CD4-positive, alpha-beta T cell (primary cell): ENCODE data around the gene SELENOP. TPM values are rescaled to one million over a fixed set of nuclear protein-coding genes. Genes with fewer than 3 reads are reported as not detected.

Experiments
- ATAC-seq: fragments of 200-7000 bp; cut with Tn5 transposase; one replicate; pipeline ENCODE4 v1.10.0; 2022; ENCODE audit warnings: mild to moderate bottlenecking; ENCODE audit not compliant: poor library complexity
- CTCF ChIA-PET: fragments of 350-600 bp; sonication (Branson Sonifier 250); formaldehyde crosslinking; loops from one replicate; lab custom pipeline; 2021; ENCODE audit warnings: antibody characterized with exemption, inconsistent platforms; lab: Charles Lee
- POLR2A ChIA-PET: fragments of 350-600 bp; sonication (Branson Sonifier 250); formaldehyde crosslinking; loops from one replicate; lab custom pipeline; 2021; ENCODE audit warnings: antibody characterized with exemption, inconsistent platforms; lab: Charles Lee
- DNase-seq, 14 experiments: peaks; one replicate each; pipeline ENCODE4 v3.0.0-alpha.2; 2013 to 2020; ENCODE audit warnings: mixed read lengths in 2 of 14
- H3K27ac ChIP-seq, 2 donors: one replicate each; pipeline versions ENCODE4 v1.5.1 to v1.7.0; 2013; ENCODE audit warnings: low read length in 2 of 2, low read depth in 1 of 2, mild to moderate bottlenecking in 1 of 2
- H3K27me3 ChIP-seq, 2 experiments: 1 replicate in 1 of 2; 2 replicates in 1 of 2; pipeline versions ENCODE4 v1.6.1 to v1.7.0; 2013; ENCODE audit warnings: low read length in 2 of 2, control low read depth in 1 of 2, mild to moderate bottlenecking in 1 of 2, moderate library complexity in 1 of 2; ENCODE audit not compliant: insufficient read depth in 2 of 2, control insufficient read depth in 1 of 2
- H3K36me3 ChIP-seq: one replicate; pipeline ENCODE4 v1.6.1; 2013; ENCODE audit warnings: low read length, control low read depth; ENCODE audit not compliant: insufficient read depth
- H3K4me1 ChIP-seq: one replicate; pipeline ENCODE4 v1.6.1; 2013; ENCODE audit warnings: low read length, control low read depth; ENCODE audit not compliant: insufficient read depth
- H3K4me3 ChIP-seq: one replicate; pipeline ENCODE4 v1.5.1; 2013; ENCODE audit warnings: mild to moderate bottlenecking, low read length, moderate library complexity
- H3K9me3 ChIP-seq, 2 experiments: 1 replicate in 1 of 2; 2 replicates in 1 of 2; pipeline versions ENCODE4 v1.6.1 to v1.7.0; 2013; ENCODE audit warnings: low read length in 2 of 2, mild to moderate bottlenecking in 2 of 2, control low read depth in 1 of 2, moderate library complexity in 1 of 2; ENCODE audit not compliant: control insufficient read depth in 1 of 2, insufficient read depth in 1 of 2
- H3K27ac Mint-ChIP-seq: one replicate; pipeline ENCODE4 v1.8.0; 2020; ENCODE audit warnings: mixed read lengths
- H3K27me3 Mint-ChIP-seq: one replicate; pipeline ENCODE4 v1.8.0; 2021; ENCODE audit warnings: mixed read lengths
- H3K36me3 Mint-ChIP-seq: one replicate; pipeline ENCODE4 v1.8.0; 2021; ENCODE audit warnings: low read depth, mixed read lengths
- H3K4me1 Mint-ChIP-seq: one replicate; pipeline ENCODE4 v1.8.0; 2021; ENCODE audit warnings: low read depth, mixed read lengths
- H3K4me3 Mint-ChIP-seq: one replicate; pipeline ENCODE4 v1.8.0; 2020; ENCODE audit warnings: mild to moderate bottlenecking, mixed read lengths
- H3K9me3 Mint-ChIP-seq: one replicate; pipeline ENCODE4 v1.8.0; 2020; ENCODE audit warnings: mixed read lengths
- CTCF ChIP-seq: fragments of 200-600 bp; IDR thresholded peaks from one replicate; pipeline ENCODE4 v1.8.0; 2022; ENCODE audit warnings: antibody characterized with exemption, mild to moderate bottlenecking
- intact Hi-C, 2 experiments: fragments of 100-400 bp; cut with DNase I in 1 of 2; cut with micrococcal nuclease in 1 of 2; formaldehyde crosslinking; loops; one replicate each; pipeline versions ENCODE4 v1.15.1 to v1.9.0; 2023 to 2025; cut with DNase I, micrococcal nuclease
- total RNA-seq, 174 experiments: library from RNA in 2 of 174; stranded (reverse) in 2 of 174; gene quantifications; one replicate each; pipeline ENCODE4 v1.2.3 and lab custom pipeline; 2021 to 2026

SELENOP gene
- total RNA-seq, 2 experiments from 2014 or later = 0.36 TPM; not detected in 1

DNA sequence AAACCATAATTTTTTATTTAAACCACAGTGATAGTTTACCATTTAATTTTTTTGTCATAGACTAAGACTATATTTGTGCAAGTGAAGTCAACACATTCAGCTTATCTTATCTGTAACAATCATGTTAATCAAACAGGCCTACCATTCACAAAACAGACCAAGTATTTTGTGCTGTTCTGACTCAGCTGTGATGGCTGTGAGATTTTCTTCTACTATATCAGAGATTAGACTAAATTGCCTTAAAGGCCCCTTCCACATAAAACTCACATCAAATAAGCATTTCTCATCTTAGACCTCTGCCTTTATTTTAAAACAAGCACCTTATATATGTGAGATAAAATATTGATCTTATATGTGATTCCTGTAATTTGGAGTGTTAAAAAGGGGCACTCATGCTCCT, 41.7 kb downstream of the SELENOP start:
- no peak overlapping the region for H3K27ac ChIP-seq
- intact Hi-C loops = no loop called here
- peaks cover 9% of the 10 kb centered on the region for H3K27me3 Mint-ChIP-seq
- no peak overlapping the region for H3K27ac Mint-ChIP-seq
- CTCF ChIA-PET = no interaction called here
- no peaks in the 10 kb centered on the region for H3K4me1 ChIP-seq
- no peaks in the 10 kb centered on the region for H3K9me3 ChIP-seq
- no peaks in the 10 kb centered on the region for H3K9me3 Mint-ChIP-seq
- no peak overlapping the region for H3K4me3 Mint-ChIP-seq
- DNase-seq = no peak
- ATAC-seq = no peak
- no peaks in the 10 kb centered on the region for H3K27me3 ChIP-seq
- H3K36me3 Mint-ChIP-seq = peaks cover 24% of the 10 kb centered on the region
- H3K4me3 ChIP-seq = no peak overlapping the region
- TF ChIP-seq CTCF = no peak
- POLR2A ChIA-PET = no interaction called here
- H3K36me3 ChIP-seq = no peaks in the 10 kb centered on the region
- no peaks in the 10 kb centered on the region for H3K4me1 Mint-ChIP-seq

DNA sequence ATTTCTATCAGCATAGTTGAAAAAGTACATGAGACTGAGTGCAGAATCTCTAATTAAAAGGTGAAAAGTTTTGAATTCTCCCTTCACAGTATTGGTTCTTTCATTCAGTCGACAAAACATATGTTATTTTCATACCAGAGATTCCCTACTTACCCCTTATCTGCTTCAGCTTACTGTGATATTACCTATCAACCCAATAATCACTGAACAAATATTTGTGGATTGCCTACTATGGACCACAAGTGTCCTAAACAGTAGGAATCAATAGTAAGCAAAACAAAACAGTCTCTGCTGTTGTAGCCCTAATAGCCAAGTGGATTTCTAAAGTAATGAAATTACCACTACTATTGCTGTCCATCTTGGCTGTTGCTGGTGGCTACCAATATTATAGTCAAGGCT, 43.6 kb downstream of the SELENOP start:
- intact Hi-C loops = loop anchor here (5.0 to 10.0 kb wide), 5 partner anchors 183 to 911 kb away; no protein-coding TSS in a partner anchor
- POLR2A ChIA-PET = no interaction called here
- no peak overlapping the region for H3K4me3 ChIP-seq
- no peak overlapping the region for H3K27ac ChIP-seq
- H3K4me1 ChIP-seq = no peaks in the 10 kb centered on the region
- TF ChIP-seq CTCF = no peak
- Mint-ChIP-seq H3K27me3 (peaks cover 9% of the 10 kb centered on the region), H3K9me3 (no peaks in the 10 kb centered on the region), H3K36me3 (peaks cover 33% of the 10 kb centered on the region), H3K4me1 (no peaks in the 10 kb centered on the region), H3K4me3 (no peak overlapping the region), H3K27ac (no peak overlapping the region)
- DNase-seq (no peak), ATAC-seq (no peak)
- CTCF ChIA-PET = no interaction called here
- no peaks in the 10 kb centered on the region for H3K27me3 ChIP-seq
- no peaks in the 10 kb centered on the region for H3K9me3 ChIP-seq
- no peaks in the 10 kb centered on the region for H3K36me3 ChIP-seq

GRCh38 chr5:42767491-42768105, 44.1 kb downstream of the SELENOP start:
- Histone ChIP-seq H3K27ac (no peak overlapping the region), H3K4me1 (no peaks in the 10 kb centered on the region), H3K36me3 (no peaks in the 10 kb centered on the region), H3K27me3 (no peaks in the 10 kb centered on the region), H3K4me3 (no peak overlapping the region), H3K9me3 (no peaks in the 10 kb centered on the region)
- DNase-seq (peak in 3 of 14 experiments; percentile 38 to 49 (median 44)), ATAC-seq (no peak)
- Mint-ChIP-seq H3K27me3 (peaks cover 5% of the 10 kb centered on the region), H3K9me3 (no peaks in the 10 kb centered on the region), H3K36me3 (peaks cover 34% of the 10 kb centered on the region), H3K4me3 (no peak overlapping the region), H3K27ac (no peak overlapping the region), H3K4me1 (no peaks in the 10 kb centered on the region)
- intact Hi-C loops = loop anchor here (1.0 to 10.0 kb wide), 6 partner anchors 183 to 911 kb away; no protein-coding TSS in a partner anchor
- peak; percentile 70 for TF ChIP-seq CTCF
- ChIA-PET POLR2A (no interaction called here), CTCF (no interaction called here)
